Forelimb muscle (tissue), 1 donor: ENCODE data around the gene LHPP. TPM values are rescaled to one million over a fixed set of nuclear protein-coding genes. Genes with fewer than 3 reads are reported as not detected.

ENCODE experiments used
- DNase-seq: peaks from one replicate; pipeline ENCODE4 v3.0.0-alpha.2; 2013; ENCODE audit warnings: low read depth
- polyA plus RNA-seq: library from polyadenylated mRNA; unstranded; fragments of 120-200 nt; gene quantifications from one replicate; pipeline ENCODE4 v1.2.1, GENCODE V29; 2013; ENCODE audit not compliant: insufficient read length

The LHPP gene
- polyA plus RNA-seq, 1 donor, result 6.9 TPM

DNA sequence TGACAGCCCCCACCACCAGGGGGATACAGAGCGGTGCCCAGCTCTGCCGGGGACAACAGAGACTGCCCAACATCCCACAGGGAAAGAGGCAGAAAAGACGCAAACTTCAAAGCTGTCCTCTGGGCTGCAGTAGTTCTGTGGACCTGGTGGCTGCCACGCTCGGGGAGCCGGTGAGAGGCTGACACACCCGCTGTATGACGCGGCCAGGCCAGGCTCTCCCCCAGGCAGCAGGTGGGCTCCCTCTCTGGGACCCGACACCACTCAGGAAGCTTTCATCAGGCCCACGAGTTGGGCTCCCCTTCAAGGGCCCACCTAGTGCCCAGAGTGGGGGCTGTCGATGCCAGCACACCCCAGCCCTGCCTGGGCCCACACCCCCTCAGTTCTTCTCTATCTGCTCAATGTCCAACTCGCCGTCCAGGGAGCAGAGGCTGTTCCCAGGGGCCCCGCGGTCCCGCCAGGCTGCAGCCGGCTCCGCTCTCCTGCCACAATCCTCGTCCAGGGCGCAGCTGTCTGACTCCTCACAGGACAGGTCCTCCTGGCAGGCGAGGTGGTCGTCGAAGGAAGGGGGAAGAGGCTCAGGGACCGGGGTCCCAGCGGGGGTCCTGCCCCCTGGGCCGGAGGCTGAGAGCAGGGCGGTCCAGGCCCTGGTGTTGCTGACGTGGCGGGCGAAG is 161.4 kb downstream of the LHPP start:
- DNase-seq, result no peak

GRCh38 chr10:124624006-124624405 is 162.4 kb downstream of the LHPP start:
- no peak for DNase-seq

- DNase-seq, result no peak
These were observed 162.8 kb downstream of the LHPP start for GRCh38 chr10:124624466-124624865.

DNA sequence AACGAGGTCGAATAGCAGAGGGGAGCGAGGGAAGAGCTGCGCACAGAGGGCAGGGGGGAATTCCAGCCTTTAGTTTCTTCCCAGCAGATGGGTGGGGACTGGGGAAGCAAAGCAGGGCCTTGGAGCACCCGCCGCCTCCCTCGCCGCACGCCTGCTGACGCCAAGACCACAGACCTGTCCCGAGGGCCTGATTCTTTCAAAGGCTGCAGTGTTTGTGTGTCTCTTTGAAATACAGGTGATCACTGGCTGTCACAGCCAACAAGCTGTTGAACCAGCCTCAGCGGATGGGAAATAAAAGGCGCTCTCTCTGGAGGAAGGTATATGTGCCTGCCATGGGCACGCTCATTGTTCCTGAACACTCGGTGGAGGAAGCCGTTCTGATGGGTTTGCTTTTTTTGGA is 163.3 kb downstream of the LHPP start:
- no peak for DNase-seq

DNA sequence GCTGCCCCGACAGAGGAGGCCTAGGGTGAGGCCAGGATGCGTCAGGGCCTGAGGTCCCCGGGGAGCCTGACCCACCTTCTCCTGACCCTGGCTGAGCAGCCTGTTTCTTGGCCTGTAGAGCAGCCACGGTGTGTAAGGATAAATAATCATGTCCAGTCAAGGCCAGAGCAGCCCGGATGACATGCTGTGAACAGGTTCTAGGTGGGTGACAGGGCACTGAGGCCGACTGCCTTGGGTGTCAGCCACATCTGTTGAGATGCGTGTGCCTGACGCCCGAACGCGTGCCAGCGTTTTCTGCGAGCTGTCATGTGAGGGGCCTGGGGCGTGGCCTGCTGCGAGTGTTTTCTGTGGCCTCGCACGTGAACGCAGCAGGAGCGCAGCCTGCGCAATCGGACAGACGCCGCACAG is 164.2 kb downstream of the LHPP start:
- DNase-seq, result no peak

- no peak for DNase-seq
These were observed 165.2 kb downstream of the LHPP start for GRCh38 chr10:124626759-124627380.

GRCh38 chr10:124627866-124628675 is 166.4 kb downstream of the LHPP start:
- no peak for DNase-seq

- no peak for DNase-seq
These were observed 167.0 kb downstream of the LHPP start for GRCh38 chr10:124628676-124629021.

- DNase-seq, result no peak
These were observed 167.8 kb downstream of the LHPP start for GRCh38 chr10:124629415-124629814.

DNA sequence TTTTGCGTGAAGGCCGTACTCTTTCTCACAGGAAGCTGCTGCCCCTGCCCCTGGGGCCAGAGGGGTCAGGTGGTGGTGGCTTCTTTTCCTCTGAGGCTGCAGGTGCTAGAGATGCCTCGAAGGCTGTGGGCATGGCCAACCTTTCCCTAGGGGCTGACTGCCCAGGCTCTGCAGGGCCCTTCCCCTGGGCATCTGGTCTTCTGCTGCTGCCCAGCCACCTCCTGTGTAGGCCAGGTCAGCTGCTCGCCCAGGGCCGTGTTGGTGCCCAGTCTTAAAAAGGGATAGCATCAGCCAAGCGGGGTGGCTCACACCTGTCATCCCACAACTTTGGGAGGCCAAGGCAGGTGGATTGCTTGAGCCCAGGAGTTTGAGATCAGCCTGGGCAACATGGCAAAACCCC is 168.2 kb downstream of the LHPP start:
- DNase-seq, result no peak

GRCh38 chr10:124630551-124630950 is 168.9 kb downstream of the LHPP start:
- DNase-seq, result no peak

DNA sequence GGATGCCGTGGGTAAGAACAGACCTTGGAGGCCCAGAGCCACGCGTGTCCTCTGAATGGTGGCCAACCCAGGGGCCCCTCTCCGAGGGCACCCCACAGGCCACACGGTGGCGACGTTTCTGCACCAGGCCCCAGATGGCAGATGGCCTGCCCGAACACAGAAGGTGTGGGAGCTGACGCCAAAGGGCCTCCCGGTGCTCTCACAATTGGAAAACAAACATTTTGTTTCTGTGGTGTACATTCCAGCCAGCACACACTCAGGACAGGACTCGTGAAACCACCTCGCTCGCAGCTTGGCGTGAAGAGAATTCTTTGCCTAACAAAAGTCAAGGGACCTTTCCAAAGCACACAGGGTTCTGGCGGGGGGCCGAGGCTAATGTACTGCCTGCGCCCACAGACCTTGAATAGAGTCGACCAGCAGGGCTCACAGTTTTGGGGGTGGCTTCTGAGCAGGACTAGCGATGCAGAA is 170.5 kb downstream of the LHPP start:
- no peak for DNase-seq

DNA sequence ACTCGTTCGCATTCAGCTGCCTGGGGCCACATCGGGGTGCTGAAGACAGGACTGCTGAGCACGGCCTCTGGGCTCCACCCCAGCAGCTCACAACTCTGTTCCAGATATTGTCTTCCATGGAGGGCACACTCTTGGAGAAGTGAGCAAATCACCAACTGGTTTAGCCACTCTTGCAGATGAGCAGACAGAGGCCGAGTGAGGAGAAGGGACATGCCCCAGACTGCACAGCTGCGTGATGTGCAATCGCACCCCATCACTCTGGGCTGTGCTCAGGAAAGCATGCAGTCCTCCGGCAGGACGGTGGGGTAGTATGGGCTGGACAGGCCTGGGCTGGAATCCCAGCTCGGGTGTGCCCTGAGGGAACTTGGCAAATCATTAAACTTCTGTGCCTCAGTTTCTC is 170.9 kb downstream of the LHPP start:
- no peak for DNase-seq

GRCh38 chr10:124636271-124636995 is 174.8 kb downstream of the LHPP start:
- DNase-seq, result no peak

GRCh38 chr10:124637091-124637700 is 175.6 kb downstream of the LHPP start:
- no peak for DNase-seq

DNA sequence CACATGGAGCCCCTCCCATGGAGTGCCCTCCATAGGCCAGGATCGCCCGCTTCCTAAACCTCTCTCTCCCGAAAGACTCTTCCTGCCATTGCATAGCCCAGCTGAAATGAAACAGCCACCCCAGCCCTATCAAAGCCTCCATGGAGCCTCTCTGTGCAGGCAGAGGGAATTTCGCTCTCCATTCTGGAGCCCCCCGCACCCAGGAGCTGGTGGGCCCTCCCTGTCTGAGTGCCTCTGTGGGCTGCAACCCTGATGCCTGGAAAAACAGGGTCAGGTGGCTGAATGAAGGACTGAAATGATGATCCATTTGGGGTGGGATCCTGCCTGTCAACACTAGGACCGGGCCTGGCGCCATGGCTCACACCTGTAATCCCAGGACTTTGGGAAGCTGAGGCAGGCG is 176.1 kb downstream of the LHPP start:
- no peak for DNase-seq

DNA sequence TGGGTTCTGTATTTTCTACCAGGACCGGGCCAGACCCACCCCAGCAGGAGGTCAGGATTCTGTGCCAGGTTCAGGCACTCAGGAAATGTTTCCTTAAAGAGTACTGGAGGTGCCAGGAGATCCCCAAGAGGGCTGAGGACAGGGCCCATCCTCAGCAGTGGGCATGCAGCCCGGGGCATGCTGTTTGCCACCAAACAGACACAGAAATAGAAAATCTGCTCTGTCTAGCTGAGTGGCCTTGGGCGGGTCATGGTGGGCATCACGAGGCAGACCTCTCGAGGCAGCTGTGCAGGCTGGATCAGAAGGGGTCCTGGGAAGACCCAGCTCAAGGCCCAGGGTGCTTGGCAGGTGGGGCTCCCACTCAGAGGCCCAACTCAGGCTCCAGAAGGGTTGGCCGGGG is 177.6 kb downstream of the LHPP start:
- no peak for DNase-seq

DNA sequence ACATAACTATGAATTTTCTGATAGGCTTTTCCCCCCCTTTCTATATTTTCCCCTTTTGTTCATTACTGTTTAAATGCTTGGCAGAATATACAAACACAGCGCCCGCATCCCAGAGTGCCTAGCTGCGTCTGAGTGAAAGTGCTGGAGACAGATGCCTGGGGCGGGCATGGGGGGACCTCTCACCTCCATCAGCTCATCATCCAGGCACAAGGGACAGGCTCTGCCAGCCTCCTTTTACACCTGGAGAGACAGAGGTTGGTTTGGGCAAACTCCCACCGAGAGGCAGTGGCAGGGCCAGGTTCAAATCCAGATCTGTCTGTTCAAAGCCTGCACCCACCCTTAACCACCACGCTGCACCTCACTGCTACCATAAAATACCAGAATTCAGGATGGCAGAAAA is 178.0 kb downstream of the LHPP start:
- DNase-seq, result no peak

GRCh38 chr10:124640056-124640455 is 178.4 kb downstream of the LHPP start:
- DNase-seq, result no peak

DNA sequence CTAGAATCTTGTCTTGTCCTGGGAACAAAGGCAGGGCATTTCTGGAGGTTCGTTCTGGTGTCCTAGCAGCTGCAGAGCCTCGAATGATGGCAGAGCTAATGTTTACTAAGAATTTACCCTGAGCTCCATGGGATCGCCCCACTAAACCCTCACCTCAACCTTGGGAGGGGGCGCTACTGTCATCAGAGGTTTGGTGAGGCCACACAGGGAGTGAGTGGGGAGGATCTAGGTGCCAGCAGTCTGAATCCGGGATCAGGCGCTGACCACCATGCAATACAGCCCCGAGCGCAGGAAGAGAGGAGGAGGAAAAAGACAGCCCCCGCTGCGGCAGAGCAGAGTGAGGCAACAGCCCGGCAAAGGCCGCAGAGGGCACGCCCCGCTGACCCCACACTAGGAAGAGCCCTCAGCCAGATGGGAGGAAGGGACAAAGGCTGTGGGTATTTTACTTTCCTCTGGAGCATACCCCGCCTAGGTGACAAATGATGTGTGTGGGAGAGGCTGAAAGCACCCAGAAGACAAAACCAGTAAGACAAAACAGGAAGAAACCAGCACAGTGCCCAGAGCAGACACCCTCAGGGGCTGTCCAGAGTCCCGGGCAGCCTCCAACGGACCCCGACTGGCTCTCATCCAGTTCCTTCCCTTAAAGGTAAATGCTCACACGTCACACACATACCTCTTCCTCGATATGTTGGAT is 179.1 kb downstream of the LHPP start:
- no peak for DNase-seq
